Measurements from ENCODE around the gene UBE2D4. TPM values are rescaled to one million over a fixed set of nuclear protein-coding genes. Genes with fewer than 3 reads are reported as not detected.
A peak's percentile ranks its signal among the peaks of the same experiment; 100 is the strongest.
"Not testable (repeated sequence)": the region's sequence is repeated elsewhere in the genome, so short reads cannot be mapped to it uniquely, and the experiment has no call there.

Gene UBE2D4
- total and polyA plus RNA-seq, 11 donors, result 29.4 to 69.8 (median 42.7) TPM

GRCh38 chr7:43994681-43995080 is 68.4 kb downstream of the UBE2D4 start:
- intact Hi-C loops (cut with DNase I); H3K27ac ChIP-seq; H3K4me3 ChIP-seq; H3K4me1 ChIP-seq; H3K27me3 ChIP-seq; H3K9me3 ChIP-seq: not testable (repeated sequence)
- peak in 2 of 4 donors; percentile 6 to 49 for ATAC-seq
- DNase-seq, result peak in 1 of 5 donors; percentile 68
- H3K36me3 ChIP-seq, result peaks cover 0 to 13% (median 0%) of the 10 kb centered on the region in 9 donors
- 95 to 100% (median 96%) methylated on average over 5 to 6 of the region's 6 CpGs for WGBS, 4 donors

GRCh38 chr7:43997532-43997931 is 71.3 kb downstream of the UBE2D4 start, which contains the start of gene SPDYE1:
Gene SPDYE1, plus strand, starts transcription at chr7:43997897. Its CDS starts 2,053 bp downstream, at chr7:43999950.
- H3K27me3 ChIP-seq; H3K27ac ChIP-seq; intact Hi-C loops (cut with DNase I); H3K4me1 ChIP-seq; ATAC-seq; H3K9me3 ChIP-seq; DNase-seq; H3K4me3 ChIP-seq: not testable (repeated sequence)
- WGBS, 4 donors, result 99 to 100% (median 100%) methylated on average over 2 to 3 of the region's 3 CpGs; no CpG with 5 or more reads in 1 of the 4 donors
- H3K36me3 ChIP-seq, result peaks cover 0 to 11% (median 0%) of the 10 kb centered on the region in 9 donors

Other genes starting within 250 kb of the UBE2D4 start
- 10 to 100 TPM; 57.5 to 81.2 (median 68.2) TPM for gene COA1, start 196.9 kb upstream of the UBE2D4 start, total RNA-seq
- 10 to 100 TPM; 75.0 to 75.1 TPM for gene COA1, start 196.9 kb upstream of the UBE2D4 start, polyA plus RNA-seq
- 10 to 100 TPM; 32.6 to 68.3 (median 42.6) TPM for gene BLVRA, start 167.8 kb upstream of the UBE2D4 start, total RNA-seq
- gene BLVRA, start 167.8 kb upstream of the UBE2D4 start, polyA plus RNA-seq, result 10 to 100 TPM; 49.0 to 55.5 TPM
- gene MRPS24, start 56.9 kb upstream of the UBE2D4 start, total RNA-seq, result 100 to 1,000 TPM; 118 to 252 (median 151) TPM
- 100 to 1,000 TPM; 191 to 284 TPM for gene MRPS24, start 56.9 kb upstream of the UBE2D4 start, polyA plus RNA-seq
- gene URGCP, start 19.8 kb upstream of the UBE2D4 start, total RNA-seq, result 10 to 100 TPM; 28.2 to 43.7 (median 37.8) TPM
- gene URGCP, start 19.8 kb upstream of the UBE2D4 start, polyA plus RNA-seq, result 10 to 100 TPM; 23.6 to 24.0 TPM
- gene SPDYE1, start 71.5 kb downstream of the UBE2D4 start, total RNA-seq, result under 1 TPM in 1 of 9 donors, not detected in 8; 0.13 TPM
- gene SPDYE1, start 71.5 kb downstream of the UBE2D4 start, polyA plus RNA-seq, result not detected
- 10 to 100 TPM; 29.9 to 76.7 (median 42.9) TPM for gene DBNL, start 118.3 kb downstream of the UBE2D4 start, total RNA-seq
- gene DBNL, start 118.3 kb downstream of the UBE2D4 start, polyA plus RNA-seq, result 10 to 100 TPM; 39.3 to 86.3 TPM
- gene PGAM2, start 139.1 kb downstream of the UBE2D4 start, total RNA-seq, result 1,000 to 10,000 TPM in 1 of 9 donors, 100 to 1,000 TPM in 8; 300 to 1,183 (median 555) TPM
- 1,000 to 10,000 TPM in 1 of 2 donors, 100 to 1,000 TPM in 1; 242 to 2,064 TPM for gene PGAM2, start 139.1 kb downstream of the UBE2D4 start, polyA plus RNA-seq
- gene POLM, start 156.1 kb downstream of the UBE2D4 start, total RNA-seq, result 10 to 100 TPM; 10.1 to 24.3 (median 14.0) TPM
- gene POLM, start 156.1 kb downstream of the UBE2D4 start, polyA plus RNA-seq, result 10 to 100 TPM; 10.3 to 13.7 TPM
- 10 to 100 TPM; 15.2 to 51.1 (median 25.4) TPM for gene AEBP1, start 177.9 kb downstream of the UBE2D4 start, total RNA-seq
- 10 to 100 TPM; 10.9 to 20.2 TPM for gene AEBP1, start 177.9 kb downstream of the UBE2D4 start, polyA plus RNA-seq
- gene POLD2, start 197.1 kb downstream of the UBE2D4 start, total RNA-seq, result 100 to 1,000 TPM in 1 of 9 donors, 10 to 100 TPM in 8; 74.1 to 150 (median 89.2) TPM
- 100 to 1,000 TPM in 1 of 2 donors, 10 to 100 TPM in 1; 67.0 to 176 TPM for gene POLD2, start 197.1 kb downstream of the UBE2D4 start, polyA plus RNA-seq
- 1,000 to 10,000 TPM in 8 of 9 donors, 100 to 1,000 TPM in 1; 975 to 4,037 (median 2,357) TPM for gene MYL7, start 214.9 kb downstream of the UBE2D4 start, total RNA-seq
- gene MYL7, start 214.9 kb downstream of the UBE2D4 start, polyA plus RNA-seq, result 1,000 to 10,000 TPM; 1,236 to 2,597 TPM

All from heart left ventricle (tissue), 16 donors.